ENCODE measurements around the gene BCAS4. TPM values are rescaled to one million over a fixed set of nuclear protein-coding genes. Genes with fewer than 3 reads are reported as not detected.

The BCAS4 gene

GRCh38 chr20:50926530-50926929 lies 131.7 kb downstream of the BCAS4 start:
- no peak overlapping the region for H3K14ac ChIP-seq (ENCODE audit: low read length)
- DNase-seq (ENCODE audit: low spot score) = no peak

More at GRCh38 chr20:50926530-50926929, 131.7 kb downstream of the BCAS4 start:
- H3K27ac ChIP-seq (replicated peaks; ENCODE audit: low read length) = no peak overlapping the region
- no peak overlapping the region for H2BK120ac ChIP-seq (ENCODE audit: low read depth, low read length)
- peaks cover 8 to 11% of the 10 kb centered on the region in 2 donors for H3K4me1 ChIP-seq (ENCODE audit: control insufficient read depth in 2 of 2, insufficient read depth in 1 of 2, low read depth in 1 of 2, low read length in 2 of 2)
- H3K27me3 ChIP-seq (ENCODE audit: control insufficient read depth in 3 of 3, insufficient read depth in 3 of 3, low read depth in 1 of 3, low read length in 3 of 3) = no peaks in the 10 kb centered on the region
- H2BK15ac ChIP-seq (ENCODE audit: low read length) = no peak overlapping the region
- H3K9me3 ChIP-seq (replicated peaks in 1 of 2; ENCODE audit: control insufficient read depth in 2 of 2, insufficient read depth in 1 of 2, low read depth in 1 of 2, low read length in 2 of 2) = no peaks in the 10 kb centered on the region
- no peak overlapping the region for H3K4ac ChIP-seq (ENCODE audit: low read length)
- peaks cover 16 to 81% of the 10 kb centered on the region in 2 donors for H3K36me3 ChIP-seq (replicated peaks in 1 of 2; ENCODE audit: control insufficient read depth in 2 of 2, insufficient read depth in 2 of 2, low read length in 2 of 2)
- H2AFZ ChIP-seq (ENCODE audit: low read length) = no peak overlapping the region
- no peak overlapping the region for H3K9ac ChIP-seq (ENCODE audit: low read depth, low read length, poor library complexity)
- no peak overlapping the region for H4K8ac ChIP-seq (ENCODE audit: low read depth, low read length)
- WGBS, 2 donors (ENCODE audit: extremely low coverage in 2 of 2, insufficient read length in 2 of 2, insufficient replicate concordance in 1 of 2) = no CpG with 5 or more reads among the region's 1 CpG
- no peak overlapping the region for H2AK5ac ChIP-seq (ENCODE audit: low read depth, low read length)
- no peak overlapping the region for H2BK12ac ChIP-seq (ENCODE audit: low read length)
- peaks cover 6% of the 10 kb centered on the region for H3K79me1 ChIP-seq (ENCODE audit: low read depth, low read length)
- no peak overlapping the region for H3K23ac ChIP-seq (ENCODE audit: low read depth, low read length, poor library complexity)
- no peak overlapping the region for H3K4me3 ChIP-seq (ENCODE audit: low read length in 2 of 2)
- H3K4me2 ChIP-seq (ENCODE audit: insufficient read depth, low read length, poor library complexity, severe bottlenecking) = no peak overlapping the region
- H3K18ac ChIP-seq (ENCODE audit: low read length) = no peak overlapping the region
- no peak overlapping the region for H2BK5ac ChIP-seq (ENCODE audit: low read length)
- no peak overlapping the region for H4K91ac ChIP-seq (ENCODE audit: low read depth, low read length, poor library complexity)

Small RNA genes lying within 50 kb of the gene (small RNA-seq; reads per million reads assigned to genes)
- gene TMSB4XP6 (ENCODE audit: insufficient read depth) = not detected

Data from neuronal stem cell (in vitro differentiated cells).